ENCODE results near the gene GABRB1.

Gene GABRB1

DNA sequence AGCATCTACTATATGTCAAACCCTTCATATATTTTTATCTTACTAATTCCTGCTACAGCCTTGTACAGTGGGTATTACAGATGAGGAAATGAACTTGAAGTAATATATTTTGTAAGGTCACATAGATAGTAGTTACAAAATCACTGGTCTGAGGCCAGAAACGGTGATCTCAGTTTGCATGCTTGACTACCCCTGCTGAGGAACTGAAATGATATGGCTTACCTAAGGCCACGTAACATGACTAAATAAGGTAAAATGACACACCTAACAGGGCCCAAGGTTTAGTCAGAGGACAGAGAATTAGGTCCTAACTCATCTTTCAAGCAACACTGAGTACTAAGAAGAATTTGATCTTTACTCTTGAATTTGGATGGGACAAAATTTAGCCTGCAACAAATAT lies 433.6 kb downstream of the GABRB1 start:
- no peak overlapping the region for H3K23ac ChIP-seq (ENCODE audit: low read length)
- no peak overlapping the region for H3K9ac ChIP-seq (ENCODE audit: low read length)
- H4K8ac ChIP-seq (ENCODE audit: low read depth, low read length): no peak overlapping the region
- H2AK5ac ChIP-seq (ENCODE audit: low read length): no peak overlapping the region
- H3K14ac ChIP-seq (ENCODE audit: low read length): no peak overlapping the region
- H4K91ac ChIP-seq (ENCODE audit: low read depth, low read length): no peak overlapping the region
- no peak overlapping the region for H2BK5ac ChIP-seq (ENCODE audit: low read depth, low read length, poor library complexity)
- no peaks in the 10 kb centered on the region for H3K27me3 ChIP-seq (ENCODE audit: insufficient read depth, low read length)
- no peak overlapping the region for H4K12ac ChIP-seq (ENCODE audit: low read depth, low read length)
- DNase-seq: no peak
- H3K4me3 ChIP-seq (ENCODE audit: low read depth, low read length): no peak overlapping the region
- no peak overlapping the region for H2AFZ ChIP-seq (ENCODE audit: insufficient read depth, low read length, poor library complexity)
- no peak overlapping the region for H3K18ac ChIP-seq (ENCODE audit: low read length)
- H3K79me1 ChIP-seq (ENCODE audit: low read length): peaks cover 12% of the 10 kb centered on the region
- H3K27ac ChIP-seq (ENCODE audit: low read depth, low read length): no peak overlapping the region
- no peaks in the 10 kb centered on the region for H3K9me3 ChIP-seq (ENCODE audit: insufficient read depth, low read depth, low read length)
- no peaks in the 10 kb centered on the region for H3K36me3 ChIP-seq (ENCODE audit: control insufficient read depth in 1 of 2, insufficient read depth in 2 of 2, low read length in 2 of 2)
- no peak overlapping the region for H3K4ac ChIP-seq (ENCODE audit: low read depth, low read length)
- no peak overlapping the region for H3K4me2 ChIP-seq (ENCODE audit: low read length)
- H2BK120ac ChIP-seq (ENCODE audit: insufficient read depth, low read length, poor library complexity): no peak overlapping the region
- H3K4me1 ChIP-seq (ENCODE audit: control insufficient read depth in 1 of 2, insufficient read depth in 2 of 2, low read length in 2 of 2): peaks cover 2% of the 10 kb centered on the region in 2 experiments
- WGBS (ENCODE audit: extremely low coverage, insufficient coverage, insufficient read length): no CpG with 5 or more reads among the region's 2 CpGs
- H3K79me2 ChIP-seq (ENCODE audit: control insufficient read depth, insufficient read depth, low read length, poor library complexity): peaks cover 4% of the 10 kb centered on the region
- H2BK12ac ChIP-seq (ENCODE audit: low read length): no peak overlapping the region

DNA sequence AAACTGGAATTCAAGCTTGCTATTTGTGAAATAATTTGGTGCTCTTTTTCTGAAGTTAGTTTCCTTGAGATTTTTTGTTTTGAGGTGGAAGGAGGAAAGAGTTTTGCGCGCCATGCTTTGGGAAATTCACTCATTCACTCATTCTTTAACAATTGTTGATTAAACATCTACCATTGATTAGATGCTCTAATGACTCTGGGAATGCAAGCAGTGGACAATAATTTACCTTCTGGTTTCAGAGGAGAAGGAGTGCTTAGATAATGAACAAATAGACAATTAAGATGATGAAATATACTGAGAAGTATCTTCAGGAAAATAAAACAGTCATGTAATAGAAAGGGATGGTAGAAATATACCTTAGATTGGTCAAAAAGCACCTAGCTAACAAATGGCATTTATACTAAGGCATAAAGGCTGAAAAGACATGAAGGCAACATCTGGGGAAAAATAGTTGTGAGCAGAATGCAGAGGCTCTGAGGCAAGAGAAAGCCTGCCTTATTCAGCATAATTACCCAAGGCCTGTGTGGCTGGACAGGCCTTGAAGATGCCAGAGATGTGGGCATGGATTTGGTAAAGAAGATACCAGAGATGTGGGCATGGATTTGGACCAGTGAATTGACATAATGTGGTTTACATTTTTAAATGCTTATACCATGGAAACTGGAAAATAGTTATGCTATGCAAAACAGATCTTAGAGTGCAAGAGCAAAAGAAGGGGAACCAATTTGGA lies 434.9 kb downstream of the GABRB1 start:
- peak in 1 of 2 donors; percentile 39 for DNase-seq
- H3K36me3 ChIP-seq (ENCODE audit: control insufficient read depth in 1 of 2, insufficient read depth in 2 of 2, low read length in 2 of 2): no peaks in the 10 kb centered on the region
- H4K91ac ChIP-seq (ENCODE audit: low read depth, low read length): no peak overlapping the region
- H3K4me3 ChIP-seq (ENCODE audit: low read depth, low read length): no peak overlapping the region
- H3K4me2 ChIP-seq (ENCODE audit: low read length): no peak overlapping the region
- no peak overlapping the region for H3K9ac ChIP-seq (ENCODE audit: low read length)
- H3K27ac ChIP-seq (ENCODE audit: low read depth, low read length): no peak overlapping the region
- WGBS (ENCODE audit: extremely low coverage, insufficient coverage, insufficient read length): no CpG with 5 or more reads among the region's 2 CpGs
- peaks cover 4% of the 10 kb centered on the region for H3K79me2 ChIP-seq (ENCODE audit: control insufficient read depth, insufficient read depth, low read length, poor library complexity)
- no peak overlapping the region for H4K8ac ChIP-seq (ENCODE audit: low read depth, low read length)
- H3K18ac ChIP-seq (ENCODE audit: low read length): no peak overlapping the region
- H3K14ac ChIP-seq (ENCODE audit: low read length): no peak overlapping the region
- no peak overlapping the region for H2BK12ac ChIP-seq (ENCODE audit: low read length)
- H3K27me3 ChIP-seq (ENCODE audit: insufficient read depth, low read length): no peaks in the 10 kb centered on the region
- H2BK5ac ChIP-seq (ENCODE audit: low read depth, low read length, poor library complexity): no peak overlapping the region
- H2AFZ ChIP-seq (ENCODE audit: insufficient read depth, low read length, poor library complexity): no peak overlapping the region
- H4K12ac ChIP-seq (ENCODE audit: low read depth, low read length): no peak overlapping the region
- no peak overlapping the region for H3K4ac ChIP-seq (ENCODE audit: low read depth, low read length)
- H3K23ac ChIP-seq (ENCODE audit: low read length): no peak overlapping the region
- H2AK5ac ChIP-seq (ENCODE audit: low read length): no peak overlapping the region
- H2BK120ac ChIP-seq (ENCODE audit: insufficient read depth, low read length, poor library complexity): no peak overlapping the region
- H3K9me3 ChIP-seq (ENCODE audit: insufficient read depth, low read depth, low read length): no peaks in the 10 kb centered on the region
- H3K4me1 ChIP-seq (ENCODE audit: control insufficient read depth in 1 of 2, insufficient read depth in 2 of 2, low read length in 2 of 2): peaks cover 2% of the 10 kb centered on the region in 2 experiments
- H3K79me1 ChIP-seq (ENCODE audit: low read length): peaks cover 14% of the 10 kb centered on the region

DNA sequence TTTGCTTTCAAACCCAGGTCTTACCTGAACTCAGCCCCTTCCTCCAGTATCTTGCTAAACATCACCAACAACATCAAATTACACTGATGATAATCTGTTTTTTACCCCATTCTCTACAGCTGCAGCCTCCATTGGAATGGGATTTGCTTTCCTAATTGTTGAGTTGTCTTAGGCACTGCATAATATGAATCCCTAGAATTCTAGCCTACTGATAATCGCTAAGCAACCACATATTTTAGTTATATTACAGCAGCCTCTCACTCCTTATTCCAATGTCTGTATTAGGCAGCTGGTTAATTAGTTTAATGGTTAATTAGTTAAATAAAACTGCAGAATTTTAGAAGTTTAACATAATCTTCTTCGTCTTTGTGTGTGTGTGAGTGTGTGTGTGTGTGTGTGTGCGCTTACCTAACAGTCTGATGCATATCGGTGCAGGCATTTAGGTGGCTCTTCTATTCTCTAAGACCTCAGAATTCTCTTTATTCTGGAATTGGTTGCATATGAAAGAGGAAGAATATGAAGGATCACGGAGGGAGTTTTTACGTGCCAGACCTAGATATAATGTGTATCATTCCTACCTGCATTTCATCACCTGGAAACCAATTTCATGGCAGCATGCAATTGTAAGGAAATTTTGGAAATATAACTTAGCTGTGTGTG lies 437.5 kb downstream of the GABRB1 start:
- Histone ChIP-seq H2BK120ac (ENCODE audit: insufficient read depth, low read length, poor library complexity) (no peak overlapping the region), H2AFZ (ENCODE audit: insufficient read depth, low read length, poor library complexity) (no peak overlapping the region), H3K79me2 (ENCODE audit: control insufficient read depth, insufficient read depth, low read length, poor library complexity) (no peaks in the 10 kb centered on the region), H3K27me3 (ENCODE audit: insufficient read depth, low read length) (no peaks in the 10 kb centered on the region), H2BK12ac (ENCODE audit: low read length) (no peak overlapping the region), H4K8ac (ENCODE audit: low read depth, low read length) (no peak overlapping the region), H3K4me2 (ENCODE audit: low read length) (no peak overlapping the region), H3K36me3 (ENCODE audit: control insufficient read depth in 1 of 2, insufficient read depth in 2 of 2, low read length in 2 of 2) (no peaks in the 10 kb centered on the region), H3K79me1 (ENCODE audit: low read length) (peaks cover 17% of the 10 kb centered on the region), H3K4ac (ENCODE audit: low read depth, low read length) (no peak overlapping the region), H3K9me3 (ENCODE audit: insufficient read depth, low read depth, low read length) (no peaks in the 10 kb centered on the region), H3K4me1 (ENCODE audit: control insufficient read depth in 1 of 2, insufficient read depth in 2 of 2, low read length in 2 of 2) (peaks cover 5 to 8% of the 10 kb centered on the region in 2 experiments), H3K14ac (ENCODE audit: low read length) (no peak overlapping the region), H3K9ac (ENCODE audit: low read length) (no peak overlapping the region), H4K12ac (ENCODE audit: low read depth, low read length) (no peak overlapping the region), H3K23ac (ENCODE audit: low read length) (no peak overlapping the region), H2BK5ac (ENCODE audit: low read depth, low read length, poor library complexity) (peak overlapping the region; percentile 16), H2AK5ac (ENCODE audit: low read length) (no peak overlapping the region), H4K91ac (ENCODE audit: low read depth, low read length) (no peak overlapping the region), H3K18ac (ENCODE audit: low read length) (no peak overlapping the region), H3K4me3 (ENCODE audit: low read depth, low read length) (no peak overlapping the region), H3K27ac (ENCODE audit: low read depth, low read length) (peak overlapping the region; percentile 62)
- no CpG with 5 or more reads among the region's 6 CpGs for WGBS (ENCODE audit: extremely low coverage, insufficient coverage, insufficient read length)
- peak; percentile 70 to 97 for DNase-seq

DNA sequence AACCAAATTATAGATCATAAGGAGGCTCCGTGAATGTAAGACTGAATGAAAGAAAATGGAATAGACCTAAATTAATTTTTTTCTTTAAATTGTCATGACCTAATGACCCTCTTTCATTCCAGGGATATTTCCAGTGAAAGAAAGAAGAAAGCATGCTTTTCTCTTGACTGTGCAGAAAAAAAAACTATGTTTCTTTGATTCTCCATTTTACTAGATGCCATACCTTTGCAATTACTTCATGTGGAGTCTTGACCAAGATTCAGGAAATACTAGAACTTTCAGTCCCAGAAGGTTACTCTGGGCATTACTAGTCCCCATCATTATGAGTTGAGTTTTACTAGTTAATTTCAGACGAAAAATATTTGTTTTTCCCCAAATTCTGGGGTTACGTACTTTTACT lies 438.6 kb downstream of the GABRB1 start:
- no peaks in the 10 kb centered on the region for H3K79me2 ChIP-seq (ENCODE audit: control insufficient read depth, insufficient read depth, low read length, poor library complexity)
- H3K27me3 ChIP-seq (ENCODE audit: insufficient read depth, low read length): no peaks in the 10 kb centered on the region
- H3K9ac ChIP-seq (ENCODE audit: low read length): no peak overlapping the region
- H3K36me3 ChIP-seq (ENCODE audit: control insufficient read depth in 1 of 2, insufficient read depth in 2 of 2, low read length in 2 of 2): no peaks in the 10 kb centered on the region
- no peak overlapping the region for H3K4ac ChIP-seq (ENCODE audit: low read depth, low read length)
- DNase-seq: peak in 1 of 2 donors; percentile 88
- H3K4me3 ChIP-seq (ENCODE audit: low read depth, low read length): no peak overlapping the region
- H3K4me1 ChIP-seq (ENCODE audit: control insufficient read depth in 1 of 2, insufficient read depth in 2 of 2, low read length in 2 of 2): peaks cover 5 to 8% of the 10 kb centered on the region in 2 experiments
- no peaks in the 10 kb centered on the region for H3K9me3 ChIP-seq (ENCODE audit: insufficient read depth, low read depth, low read length)
- H2AK5ac ChIP-seq (ENCODE audit: low read length): no peak overlapping the region
- no peak overlapping the region for H2AFZ ChIP-seq (ENCODE audit: insufficient read depth, low read length, poor library complexity)
- H3K23ac ChIP-seq (ENCODE audit: low read length): no peak overlapping the region
- H3K27ac ChIP-seq (ENCODE audit: low read depth, low read length): peak overlapping the region; percentile 62
- no CpG with 5 or more reads among the region's 3 CpGs for WGBS (ENCODE audit: extremely low coverage, insufficient coverage, insufficient read length)
- no peak overlapping the region for H2BK12ac ChIP-seq (ENCODE audit: low read length)
- H2BK5ac ChIP-seq (ENCODE audit: low read depth, low read length, poor library complexity): no peak overlapping the region
- no peak overlapping the region for H2BK120ac ChIP-seq (ENCODE audit: insufficient read depth, low read length, poor library complexity)
- H3K14ac ChIP-seq (ENCODE audit: low read length): no peak overlapping the region
- no peak overlapping the region for H3K18ac ChIP-seq (ENCODE audit: low read length)
- no peak overlapping the region for H4K8ac ChIP-seq (ENCODE audit: low read depth, low read length)
- H4K91ac ChIP-seq (ENCODE audit: low read depth, low read length): no peak overlapping the region
- H4K12ac ChIP-seq (ENCODE audit: low read depth, low read length): no peak overlapping the region
- H3K4me2 ChIP-seq (ENCODE audit: low read length): no peak overlapping the region
- H3K79me1 ChIP-seq (ENCODE audit: low read length): peaks cover 18% of the 10 kb centered on the region
